Mammary epithelial cell (primary cell): ENCODE data around the gene FAM200A.

Experiments used
- EZH2 ChIP-seq: IDR thresholded peaks from 2 replicates; pipeline ENCODE4 v1.6.1; 2012; ENCODE audit warnings: low read length, inconsistent platforms, borderline replicate concordance
- TF ChIP-seq, protein P1 (sequence below), 2 donors: IDR thresholded peaks in 1 of 2; conservative IDR thresholded peaks in 1 of 2; 2 replicates each; pipeline ENCODE4 v1.5.1; 2011 to 2012; ENCODE audit warnings: inconsistent platforms in 2 of 2, low read length in 2 of 2, mild to moderate bottlenecking in 2 of 2, control low read depth in 1 of 2, low read depth in 1 of 2; ENCODE audit not compliant: insufficient read depth in 1 of 2; ENCODE audit errors: extremely low read depth in 1 of 2

GRCh38 chr7:99551767-99552463 lies at the start of gene FAM200A:
- TF ChIP-seq, protein P1, sequence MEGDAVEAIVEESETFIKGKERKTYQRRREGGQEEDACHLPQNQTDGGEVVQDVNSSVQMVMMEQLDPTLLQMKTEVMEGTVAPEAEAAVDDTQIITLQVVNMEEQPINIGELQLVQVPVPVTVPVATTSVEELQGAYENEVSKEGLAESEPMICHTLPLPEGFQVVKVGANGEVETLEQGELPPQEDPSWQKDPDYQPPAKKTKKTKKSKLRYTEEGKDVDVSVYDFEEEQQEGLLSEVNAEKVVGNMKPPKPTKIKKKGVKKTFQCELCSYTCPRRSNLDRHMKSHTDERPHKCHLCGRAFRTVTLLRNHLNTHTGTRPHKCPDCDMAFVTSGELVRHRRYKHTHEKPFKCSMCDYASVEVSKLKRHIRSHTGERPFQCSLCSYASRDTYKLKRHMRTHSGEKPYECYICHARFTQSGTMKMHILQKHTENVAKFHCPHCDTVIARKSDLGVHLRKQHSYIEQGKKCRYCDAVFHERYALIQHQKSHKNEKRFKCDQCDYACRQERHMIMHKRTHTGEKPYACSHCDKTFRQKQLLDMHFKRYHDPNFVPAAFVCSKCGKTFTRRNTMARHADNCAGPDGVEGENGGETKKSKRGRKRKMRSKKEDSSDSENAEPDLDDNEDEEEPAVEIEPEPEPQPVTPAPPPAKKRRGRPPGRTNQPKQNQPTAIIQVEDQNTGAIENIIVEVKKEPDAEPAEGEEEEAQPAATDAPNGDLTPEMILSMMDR (conservative IDR thresholded peaks at IDR 0.05 in 1 of 2, IDR thresholded peaks at IDR 0.05 in 1 of 2; ENCODE audit: extremely low read depth in 1 of 2, insufficient read depth in 1 of 2, low read depth in 1 of 2, low read length in 2 of 2): no peak
- no peak for TF ChIP-seq EZH2
